H9 (cell line): ENCODE measurements around the gene CYP27C1. TPM values are rescaled to one million over a fixed set of nuclear protein-coding genes. Genes with fewer than 3 reads are reported as not detected.

ENCODE experiments used
- DNase-seq: peaks from one replicate; pipeline ENCODE4 v3.0.0-alpha.2; 2017
- H2AFZ ChIP-seq: one replicate; pipeline ENCODE4 v1.6.1; 2013; ENCODE audit warnings: mild to moderate bottlenecking, low read length, control low read depth, moderate library complexity
- H2AK5ac ChIP-seq: 2 replicates; pipeline ENCODE4 v1.6.1; 2013; ENCODE audit warnings: low read length, control low read depth, mixed read lengths; ENCODE audit not compliant: insufficient read length
- H2BK120ac ChIP-seq: one replicate; pipeline ENCODE4 v1.6.1; 2013; ENCODE audit warnings: low read depth, mild to moderate bottlenecking, low read length, control low read depth, inconsistent platforms; ENCODE audit not compliant: poor library complexity, severe bottlenecking
- H2BK12ac ChIP-seq: 2 replicates; pipeline ENCODE4 v1.6.1; 2013; ENCODE audit warnings: low read length, control low read depth, mixed read lengths, low read depth; ENCODE audit not compliant: insufficient read length
- H2BK15ac ChIP-seq: 2 replicates; pipeline ENCODE4 v1.6.1; 2013; ENCODE audit warnings: low read depth, low read length, control low read depth
- H2BK20ac ChIP-seq: one replicate; pipeline ENCODE4 v1.6.1; 2013; ENCODE audit warnings: low read depth, mild to moderate bottlenecking, low read length, control low read depth, inconsistent platforms; ENCODE audit not compliant: poor library complexity, severe bottlenecking
- H2BK5ac ChIP-seq: 2 replicates; pipeline ENCODE4 v1.6.1; 2013; ENCODE audit warnings: low read length, control low read depth, mixed read lengths; ENCODE audit not compliant: insufficient read length
- H3K14ac ChIP-seq: 2 replicates; pipeline ENCODE4 v1.6.1; 2013; ENCODE audit warnings: low read length, control low read depth; ENCODE audit not compliant: insufficient read depth
- H3K18ac ChIP-seq: 2 replicates; pipeline ENCODE4 v1.6.1; 2013; ENCODE audit warnings: low read depth, mild to moderate bottlenecking, mixed read lengths, low read length, control low read depth; ENCODE audit not compliant: insufficient read length
- H3K23ac ChIP-seq: 2 replicates; pipeline ENCODE4 v1.6.1; 2013; ENCODE audit warnings: low read length, control low read depth, mixed read lengths, low read depth; ENCODE audit not compliant: insufficient read length
- H3K23me2 ChIP-seq: 2 replicates; pipeline ENCODE4 v1.6.1; 2013; ENCODE audit warnings: low read depth, mild to moderate bottlenecking, mixed read lengths, low read length, control low read depth; ENCODE audit not compliant: insufficient read length, poor library complexity, severe bottlenecking
- H3K27ac ChIP-seq: 2 replicates; pipeline ENCODE4 v1.5.1; 2013; ENCODE audit warnings: low read length, control low read depth, mixed read lengths, low read depth; ENCODE audit not compliant: insufficient read length
- H3K27me3 ChIP-seq: 2 replicates; pipeline ENCODE4 v1.6.1; 2013; ENCODE audit warnings: low read length, control low read depth, inconsistent platforms; ENCODE audit not compliant: insufficient read depth
- H3K4ac ChIP-seq: 2 replicates; pipeline ENCODE4 v1.6.1; 2013; ENCODE audit warnings: low read depth, mild to moderate bottlenecking, control low read depth, inconsistent platforms, low read length, moderate library complexity
- H3K4me1 ChIP-seq: 2 replicates; pipeline ENCODE4 v1.6.1; 2013; ENCODE audit warnings: low read length, control low read depth, inconsistent platforms; ENCODE audit not compliant: insufficient read depth
- H3K4me2 ChIP-seq: 2 replicates; pipeline ENCODE4 v1.6.1; 2013; ENCODE audit warnings: low read length, control low read depth, mixed read lengths; ENCODE audit not compliant: insufficient read length, insufficient read depth
- H3K56ac ChIP-seq: 2 replicates; pipeline ENCODE4 v1.6.1; 2013; ENCODE audit warnings: low read depth, mild to moderate bottlenecking, mixed read lengths, low read length, control low read depth; ENCODE audit not compliant: insufficient read length
- H3K79me1 ChIP-seq: 2 replicates; pipeline ENCODE4 v1.6.1; 2013; ENCODE audit warnings: low read depth, mild to moderate bottlenecking, moderate library complexity, low read length, control low read depth, inconsistent platforms; ENCODE audit not compliant: insufficient read depth, poor library complexity, severe bottlenecking
- H3K79me2 ChIP-seq: 2 replicates; pipeline ENCODE4 v1.6.1; 2013; ENCODE audit warnings: low read length, control low read depth, inconsistent platforms; ENCODE audit not compliant: insufficient read depth
- H3K9ac ChIP-seq: 2 replicates; pipeline ENCODE4 v1.6.1; 2013; ENCODE audit warnings: low read length, control low read depth, mixed read lengths; ENCODE audit not compliant: insufficient read length; ENCODE audit errors: extremely low read depth
- H3K9me3 ChIP-seq: one replicate; pipeline ENCODE4 v1.6.1; 2013; ENCODE audit warnings: low read depth, low read length, inconsistent platforms; ENCODE audit not compliant: control insufficient read depth
- H3T11ph ChIP-seq: one replicate; pipeline ENCODE4 v1.6.1; 2013; ENCODE audit warnings: mild to moderate bottlenecking, low read length, control low read depth, inconsistent platforms
- H4K20me1 ChIP-seq: one replicate; pipeline ENCODE4 v1.6.1; 2013; ENCODE audit not compliant: control insufficient read depth, insufficient read length, insufficient read depth
- H4K5ac ChIP-seq: 2 replicates; pipeline ENCODE4 v1.6.1; 2013; ENCODE audit warnings: low read depth, mild to moderate bottlenecking, mixed read lengths, low read length, control low read depth; ENCODE audit not compliant: insufficient read length
- H4K8ac ChIP-seq: replicated peaks from 2 replicates; pipeline ENCODE4 v1.6.1; 2013; ENCODE audit warnings: low read length, control low read depth, mixed read lengths, low read depth; ENCODE audit not compliant: insufficient read length
- H4K91ac ChIP-seq: 2 replicates; pipeline ENCODE4 v1.6.1; 2013; ENCODE audit warnings: low read depth, mild to moderate bottlenecking, moderate library complexity, mixed read lengths, low read length, control low read depth; ENCODE audit not compliant: insufficient read length
- H3K27ac Mint-ChIP-seq, 3 experiments: 2 replicates in 2 of 3; 3 replicates in 1 of 3; pipeline ENCODE4 v1.8.0; 2020 to 2021; ENCODE audit warnings: mixed read lengths in 3 of 3, mild to moderate bottlenecking in 1 of 3, moderate library complexity in 1 of 3
- H3K27me3 Mint-ChIP-seq: 2 replicates; pipeline ENCODE4 v1.8.0; 2021; ENCODE audit warnings: low read depth, mild to moderate bottlenecking, moderate library complexity, mixed read lengths
- H3K36me3 Mint-ChIP-seq, 3 experiments: 2 replicates in 2 of 3; 3 replicates in 1 of 3; pipeline ENCODE4 v1.8.0; 2020 to 2021; ENCODE audit warnings: low read depth in 3 of 3, mixed read lengths in 3 of 3; ENCODE audit not compliant: insufficient read depth in 1 of 3
- H3K4me1 Mint-ChIP-seq, 2 experiments: 2 replicates each; pipeline ENCODE4 v1.8.0; 2020; ENCODE audit warnings: mixed read lengths in 2 of 2
- H3K4me3 Mint-ChIP-seq, 2 experiments: 2 replicates in 1 of 2; 3 replicates in 1 of 2; pipeline ENCODE4 v1.8.0; 2020 to 2021; ENCODE audit warnings: mild to moderate bottlenecking in 2 of 2, mixed read lengths in 2 of 2, moderate library complexity in 1 of 2
- H3K9me3 Mint-ChIP-seq, 2 experiments: 2 replicates in 1 of 2; 3 replicates in 1 of 2; pipeline ENCODE4 v1.8.0; 2020; ENCODE audit warnings: mild to moderate bottlenecking in 2 of 2, mixed read lengths in 2 of 2, moderate library complexity in 1 of 2
- CTCF ChIP-seq: fragments of 200-600 bp; sonication (generic); conservative IDR thresholded peaks from 3 replicates; pipeline ENCODE4 v1.8.0; 2021; ENCODE audit warnings: antibody characterized with exemption, mild to moderate bottlenecking
- WGBS: extraction: QIAGEN DNeasy Blood & Tissue Kit; methylation state at CpG from one replicate; pipeline ENCODE4 v1.1.7; 2013; ENCODE audit warnings: missing lambda C conversion rate, low lambda C conversion rate, mixed read lengths; ENCODE audit not compliant: insufficient read length; ENCODE audit errors: extremely low coverage; 5-methylcytosine and 5-hydroxymethylcytosine counted together
- total RNA-seq: library from RNA; stranded (reverse); gene quantifications from 2 replicates; pipeline ENCODE4 v1.2.1, GENCODE V29; 2021

The CYP27C1 gene
- total RNA-seq, 1 experiment from 2014 or later = 2.3 TPM

- no peak overlapping the region for H3K23ac ChIP-seq
- H3K79me1 ChIP-seq = no peaks in the 10 kb centered on the region
- Mint-ChIP-seq H3K4me3 (no peak overlapping the region), H3K4me1 (peaks cover 16 to 17% of the 10 kb centered on the region in 2 experiments), H3K9me3 (peaks cover 0 to 3% of the 10 kb centered on the region in 2 experiments; a peak in 3 of 5 replicates), H3K27me3 (peaks cover 1% of the 10 kb centered on the region; the same call in 1 of the 2 replicates), H3K36me3 (no peaks in the 10 kb centered on the region; a peak in 1 of 7 replicates), H3K27ac (no peak overlapping the region)
- H2BK120ac ChIP-seq = no peak overlapping the region
- no peak overlapping the region for H2AFZ ChIP-seq
- no peak overlapping the region for H2BK5ac ChIP-seq
- H3K4me2 ChIP-seq = no peak overlapping the region
- no peak overlapping the region for H2AK5ac ChIP-seq
- no peaks in the 10 kb centered on the region for H3K9me3 ChIP-seq
- H3K56ac ChIP-seq = no peak overlapping the region
- H4K5ac ChIP-seq = no peak overlapping the region
- H3K18ac ChIP-seq = no peak overlapping the region
- no peak overlapping the region for H4K91ac ChIP-seq
- H4K8ac ChIP-seq = no peak overlapping the region
- no peak for DNase-seq
- no CpG with 5 or more reads among the region's 2 CpGs for WGBS
- H3K27ac ChIP-seq = no peak overlapping the region
- H4K20me1 ChIP-seq = no peaks in the 10 kb centered on the region
- H3K14ac ChIP-seq = no peak overlapping the region
- H3T11ph ChIP-seq = no peak overlapping the region
- H3K23me2 ChIP-seq = no peaks in the 10 kb centered on the region
- no peak overlapping the region for H3K9ac ChIP-seq
- H3K27me3 ChIP-seq = no peaks in the 10 kb centered on the region
- H3K79me2 ChIP-seq = no peaks in the 10 kb centered on the region
- H3K4me1 ChIP-seq = no peaks in the 10 kb centered on the region; the same call in 1 of the 2 replicates
- no peak overlapping the region for H2BK15ac ChIP-seq
- H3K4ac ChIP-seq = no peak overlapping the region
- H2BK12ac ChIP-seq = no peak overlapping the region
- no peak for TF ChIP-seq CTCF
- no peak overlapping the region for H2BK20ac ChIP-seq
Observed at GRCh38 chr2:127159543-127159942, 60.6 kb downstream of the CYP27C1 start.
